Ureter (tissue), 1 donor: Measurements from ENCODE around the gene ZNF507. TPM values are rescaled to one million over a fixed set of nuclear protein-coding genes. Genes with fewer than 3 reads are reported as not detected.

ENCODE experiments used
- DNase-seq: peaks from one replicate; pipeline ENCODE4 v3.0.0-alpha.2; 2020; ENCODE audit warnings: low spot score
- total RNA-seq: library from RNA; stranded (reverse); gene quantifications from one replicate; pipeline ENCODE4 v1.2.4, GENCODE V29; 2023
- donor health status: DM: yes; HTN: yes; CAD: no.

Gene ZNF507
- total RNA-seq, 1 donor from 2014 or later = 37.5 TPM

- peak; percentile 73 for DNase-seq
These were observed 5.2 kb upstream of the ZNF507 start for GRCh38 chr19:32339988-32340874.

GRCh38 chr19:32342695-32343094, 2.7 kb upstream of the ZNF507 start:
- no peak for DNase-seq

GRCh38 chr19:32343550-32344262, 1.7 kb upstream of the ZNF507 start:
- DNase-seq = no peak

GRCh38 chr19:32346901-32347300, 1.5 kb downstream of the ZNF507 start:
- DNase-seq = no peak

GRCh38 chr19:32347573-32347972, 2.2 kb downstream of the ZNF507 start:
- DNase-seq = no peak

- no peak for DNase-seq
These were observed 3.6 kb downstream of the ZNF507 start for GRCh38 chr19:32349051-32349450.

- DNase-seq = no peak
These were observed 4.5 kb downstream of the ZNF507 start for GRCh38 chr19:32349724-32350470.

- no peak for DNase-seq
These were observed 5.1 kb downstream of the ZNF507 start for GRCh38 chr19:32350471-32350865.

GRCh38 chr19:32350987-32351348, 5.6 kb downstream of the ZNF507 start:
- no peak for DNase-seq

GRCh38 chr19:32352241-32352630, 6.8 kb downstream of the ZNF507 start:
- no peak for DNase-seq

- DNase-seq = no peak
These were observed 8.9 kb downstream of the ZNF507 start for GRCh38 chr19:32354345-32354744.

GRCh38 chr19:32355309-32355708, 9.9 kb downstream of the ZNF507 start:
- no peak for DNase-seq

- DNase-seq = no peak
These were observed 12.3 kb downstream of the ZNF507 start for GRCh38 chr19:32357720-32358119.

GRCh38 chr19:32358321-32358720, 12.9 kb downstream of the ZNF507 start:
- no peak for DNase-seq

- no peak for DNase-seq
These were observed 14.2 kb downstream of the ZNF507 start for GRCh38 chr19:32359581-32359980.

- DNase-seq = no peak
These were observed 16.3 kb downstream of the ZNF507 start for GRCh38 chr19:32361574-32362317.

- no peak for DNase-seq
These were observed 16.9 kb downstream of the ZNF507 start for GRCh38 chr19:32362318-32362691.

- DNase-seq = no peak
These were observed 17.8 kb downstream of the ZNF507 start for GRCh38 chr19:32363175-32363574.

- no peak for DNase-seq
These were observed 18.2 kb downstream of the ZNF507 start for GRCh38 chr19:32363632-32364031.

GRCh38 chr19:32364040-32364439, 18.6 kb downstream of the ZNF507 start:
- no peak for DNase-seq

GRCh38 chr19:32367063-32367462, 21.7 kb downstream of the ZNF507 start:
- DNase-seq = no peak
